SW480 (cell line): ENCODE measurements around the gene CIITA.
"Not testable (repeated sequence)": the region's sequence is repeated elsewhere in the genome, so short reads cannot be mapped to it uniquely, and the experiment has no call there.

ENCODE experiments used
- DNase-seq: peaks from one replicate; pipeline ENCODE4 v3.0.0-alpha.2; 2016; ENCODE audit warnings: low spot score

CIITA gene, protein sequence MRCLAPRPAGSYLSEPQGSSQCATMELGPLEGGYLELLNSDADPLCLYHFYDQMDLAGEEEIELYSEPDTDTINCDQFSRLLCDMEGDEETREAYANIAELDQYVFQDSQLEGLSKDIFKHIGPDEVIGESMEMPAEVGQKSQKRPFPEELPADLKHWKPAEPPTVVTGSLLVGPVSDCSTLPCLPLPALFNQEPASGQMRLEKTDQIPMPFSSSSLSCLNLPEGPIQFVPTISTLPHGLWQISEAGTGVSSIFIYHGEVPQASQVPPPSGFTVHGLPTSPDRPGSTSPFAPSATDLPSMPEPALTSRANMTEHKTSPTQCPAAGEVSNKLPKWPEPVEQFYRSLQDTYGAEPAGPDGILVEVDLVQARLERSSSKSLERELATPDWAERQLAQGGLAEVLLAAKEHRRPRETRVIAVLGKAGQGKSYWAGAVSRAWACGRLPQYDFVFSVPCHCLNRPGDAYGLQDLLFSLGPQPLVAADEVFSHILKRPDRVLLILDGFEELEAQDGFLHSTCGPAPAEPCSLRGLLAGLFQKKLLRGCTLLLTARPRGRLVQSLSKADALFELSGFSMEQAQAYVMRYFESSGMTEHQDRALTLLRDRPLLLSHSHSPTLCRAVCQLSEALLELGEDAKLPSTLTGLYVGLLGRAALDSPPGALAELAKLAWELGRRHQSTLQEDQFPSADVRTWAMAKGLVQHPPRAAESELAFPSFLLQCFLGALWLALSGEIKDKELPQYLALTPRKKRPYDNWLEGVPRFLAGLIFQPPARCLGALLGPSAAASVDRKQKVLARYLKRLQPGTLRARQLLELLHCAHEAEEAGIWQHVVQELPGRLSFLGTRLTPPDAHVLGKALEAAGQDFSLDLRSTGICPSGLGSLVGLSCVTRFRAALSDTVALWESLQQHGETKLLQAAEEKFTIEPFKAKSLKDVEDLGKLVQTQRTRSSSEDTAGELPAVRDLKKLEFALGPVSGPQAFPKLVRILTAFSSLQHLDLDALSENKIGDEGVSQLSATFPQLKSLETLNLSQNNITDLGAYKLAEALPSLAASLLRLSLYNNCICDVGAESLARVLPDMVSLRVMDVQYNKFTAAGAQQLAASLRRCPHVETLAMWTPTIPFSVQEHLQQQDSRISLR

GRCh38 chr16:10876799-10877341 is at the start of gene CIITA:
TSS of gene CIITA (plus strand) at chr16:10877202. CDS start at chr16:10877331, 129 bp downstream.
- DNase-seq, result peak; percentile 18

DNA sequence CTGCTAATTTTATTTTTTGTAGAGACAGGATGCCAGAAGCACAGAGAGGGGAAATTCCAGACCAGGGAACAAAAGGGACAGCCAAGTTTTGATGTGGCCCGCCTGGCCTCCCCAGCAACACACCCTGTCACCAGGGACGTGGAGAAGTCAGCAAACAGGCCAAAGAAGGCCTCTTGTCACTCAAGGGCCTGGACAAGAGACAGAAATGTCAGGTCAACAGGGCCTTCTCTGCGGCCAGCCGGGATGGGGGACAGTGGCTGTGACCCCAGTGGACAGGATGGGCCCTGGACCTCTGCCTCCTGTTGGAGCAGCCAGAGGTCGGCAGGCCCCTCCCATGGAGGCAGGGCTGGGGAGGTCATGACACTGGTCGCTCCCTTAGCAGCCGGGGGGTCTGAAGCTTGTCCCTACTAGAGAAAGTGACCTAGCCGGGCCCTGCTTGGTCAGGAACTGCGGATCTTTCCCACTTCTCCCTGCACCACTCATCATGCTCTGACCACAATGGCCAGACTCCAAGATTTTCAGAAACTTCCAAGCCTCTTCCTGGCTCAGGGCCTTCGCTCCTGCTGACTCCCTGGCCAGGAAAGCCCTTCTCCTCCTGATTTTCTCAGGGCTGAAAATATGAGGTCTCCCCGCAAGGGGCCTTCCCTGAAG is 49.2 kb upstream of the CIITA start:
- no peak for DNase-seq

DNA sequence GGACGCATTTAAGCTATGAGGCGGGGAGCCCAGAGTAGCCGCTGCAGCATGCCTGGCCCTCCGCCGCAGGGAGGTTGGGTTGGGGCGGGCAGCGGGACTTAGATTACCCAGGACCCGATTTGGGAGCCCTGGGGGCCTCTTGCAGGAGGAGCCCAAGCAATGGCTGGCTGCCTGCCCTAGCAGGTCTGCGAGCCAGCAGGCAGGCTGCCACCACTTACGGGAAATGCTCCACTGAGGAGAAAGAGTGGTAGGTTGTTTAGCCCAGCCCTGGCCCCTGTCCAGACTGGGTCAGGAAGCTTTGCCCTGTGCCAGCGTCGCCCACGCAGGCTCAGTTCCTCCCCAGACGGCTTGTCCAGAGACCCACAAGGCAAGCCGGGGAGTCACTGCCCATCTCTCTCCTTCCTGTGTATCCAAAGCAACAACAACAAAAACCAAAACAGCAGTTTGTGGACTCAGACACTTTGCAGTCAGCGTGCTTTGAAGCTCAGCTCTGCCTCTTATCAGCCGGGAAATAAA is 48.1 kb upstream of the CIITA start:
- no peak for DNase-seq

GRCh38 chr16:10829390-10830098 is 47.5 kb upstream of the CIITA start:
- not testable (repeated sequence) for DNase-seq

GRCh38 chr16:10830240-10830639 is 46.8 kb upstream of the CIITA start:
- DNase-seq, result not testable (repeated sequence)

- no peak for DNase-seq
These were observed 44.8 kb upstream of the CIITA start for GRCh38 chr16:10831894-10832886.

DNA sequence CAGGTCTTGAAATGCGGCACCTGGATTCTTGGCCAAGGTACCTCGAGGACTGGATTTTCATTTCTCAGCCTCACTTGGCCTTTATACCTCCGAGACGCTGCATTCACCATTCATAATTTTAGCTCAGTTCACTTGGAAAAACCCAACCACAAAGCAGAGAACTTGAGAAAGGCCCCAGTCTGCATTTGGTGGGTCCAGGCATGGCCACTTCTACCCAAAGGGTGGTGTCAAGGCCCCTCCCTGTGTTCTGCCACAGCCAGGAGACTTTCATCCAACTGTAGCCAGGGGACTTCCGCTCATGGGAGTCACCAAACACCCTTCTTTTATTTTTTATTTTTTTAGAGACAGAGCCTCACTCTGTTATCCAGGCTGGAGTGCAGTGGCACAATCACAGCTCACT is 43.7 kb upstream of the CIITA start:
- DNase-seq, result no peak

GRCh38 chr16:10834130-10834529 is 42.9 kb upstream of the CIITA start:
- no peak for DNase-seq

GRCh38 chr16:10834766-10835165 is 42.2 kb upstream of the CIITA start:
- DNase-seq, result no peak

DNA sequence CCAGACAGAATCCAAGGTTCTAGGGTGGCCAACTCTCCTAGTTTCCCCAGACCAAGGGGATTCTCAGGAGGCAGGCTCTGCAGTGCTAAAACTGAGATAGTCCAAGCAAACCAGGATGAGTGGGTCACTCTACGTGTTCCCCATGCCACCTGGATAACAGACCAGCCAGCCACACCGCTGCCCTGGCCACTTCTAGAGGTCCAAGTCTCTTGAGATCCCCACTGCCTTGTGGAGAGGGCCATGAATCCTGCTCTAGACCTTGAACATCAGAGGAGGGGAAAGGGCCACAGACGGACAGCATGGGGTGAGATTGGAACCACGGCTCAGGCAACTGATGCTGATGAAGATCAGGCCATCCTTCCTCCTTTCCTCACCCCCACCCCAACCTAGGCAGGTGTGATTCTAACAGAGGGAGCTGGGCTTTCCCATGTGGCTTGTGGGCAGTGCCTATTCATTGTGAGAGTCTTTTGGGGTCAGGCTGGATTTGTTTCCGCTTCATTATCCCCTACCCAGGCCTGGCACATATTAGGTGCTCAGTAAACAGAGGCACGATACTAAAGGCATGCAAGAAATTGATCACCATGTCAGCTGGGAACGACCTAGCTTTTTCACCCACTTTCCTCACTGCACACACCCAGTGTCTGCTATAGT is 41.6 kb upstream of the CIITA start:
- no peak for DNase-seq

DNA sequence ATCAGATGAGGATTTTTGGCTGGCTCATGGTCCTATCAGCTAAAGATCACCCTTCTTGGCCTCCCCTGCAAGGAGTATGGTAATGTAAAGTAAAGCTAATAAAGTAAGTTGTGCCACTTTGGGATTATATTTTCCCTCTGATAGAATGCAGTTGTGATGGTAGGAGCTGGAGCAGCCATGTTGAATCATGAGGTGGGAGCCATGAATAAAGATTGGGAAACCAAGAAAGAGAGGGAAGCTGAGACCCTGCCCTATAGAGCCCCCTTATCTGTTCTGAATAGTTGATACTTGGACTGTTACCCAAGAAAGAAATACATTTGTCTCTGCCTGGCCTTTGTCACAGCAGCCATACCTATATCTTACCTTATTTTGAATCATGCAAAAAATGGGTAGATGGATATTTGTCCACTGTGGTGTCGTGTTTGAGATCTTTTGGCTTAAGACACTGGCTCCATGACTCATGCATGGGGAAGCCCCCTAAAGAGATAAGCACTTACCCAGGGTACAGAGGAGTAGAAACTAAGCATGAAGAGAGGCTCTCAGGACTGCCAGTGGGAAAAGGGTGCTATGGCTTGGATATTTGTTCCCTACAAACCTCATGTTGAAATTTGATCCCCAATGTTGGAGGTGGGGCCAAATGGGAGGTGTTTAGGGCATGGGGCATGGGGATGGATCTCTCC is 40.7 kb upstream of the CIITA start:
- DNase-seq, result no peak

GRCh38 chr16:10838621-10839278 is 38.3 kb upstream of the CIITA start:
- no peak for DNase-seq

DNA sequence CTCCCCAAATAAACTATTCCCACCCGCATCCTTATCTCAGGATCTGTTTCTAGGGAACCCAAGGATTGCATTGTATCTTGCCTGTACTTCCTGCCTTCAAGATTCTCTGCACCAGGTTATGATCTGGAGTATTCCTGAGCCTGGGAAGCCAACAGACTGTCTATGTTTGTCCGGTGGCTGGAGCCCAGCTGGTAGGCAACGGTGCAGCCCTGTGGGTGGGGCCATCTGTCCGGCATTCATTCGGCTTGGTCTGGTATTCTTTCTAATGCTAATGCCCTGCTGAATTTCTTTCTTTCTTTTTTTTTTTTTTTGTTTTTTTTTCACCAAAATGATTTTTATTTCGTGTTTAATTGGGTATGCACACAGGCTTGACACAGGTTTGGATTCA is 37.7 kb upstream of the CIITA start:
- DNase-seq, result no peak

- no peak for DNase-seq
These were observed 36.3 kb upstream of the CIITA start for GRCh38 chr16:10840703-10841102.

- DNase-seq, result no peak
These were observed 30.6 kb upstream of the CIITA start for GRCh38 chr16:10846213-10846998.

DNA sequence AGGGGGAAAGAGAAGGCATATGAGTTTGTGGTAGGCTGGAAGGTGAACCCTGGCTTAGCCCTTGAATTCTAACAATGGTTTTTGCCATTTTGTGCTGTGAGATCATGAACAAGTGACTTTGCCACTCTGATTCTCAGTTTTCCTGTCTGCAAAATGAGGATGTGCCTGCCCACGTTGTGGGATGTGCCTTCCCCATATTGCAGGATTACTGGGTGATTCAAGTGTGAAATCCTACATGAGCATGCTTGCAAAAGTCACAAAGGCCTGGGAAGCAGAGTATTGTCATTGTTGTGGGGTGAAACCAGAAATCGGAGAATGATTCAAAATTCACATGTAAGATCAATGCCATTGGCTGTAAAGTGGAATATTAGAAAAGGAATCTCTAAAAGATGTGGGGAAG is 29.8 kb upstream of the CIITA start:
- DNase-seq, result no peak
